ENCODE results near the gene ZC3H12D. TPM values are rescaled to one million over a fixed set of nuclear protein-coding genes. Genes with fewer than 3 reads are reported as not detected.
A peak's percentile ranks its signal among the peaks of the same experiment; 100 is the strongest.

ZC3H12D gene
- total and polyA plus RNA-seq, 4 experiments from 2014 or later: 3.1 to 106 (median 50.6) TPM

DNA sequence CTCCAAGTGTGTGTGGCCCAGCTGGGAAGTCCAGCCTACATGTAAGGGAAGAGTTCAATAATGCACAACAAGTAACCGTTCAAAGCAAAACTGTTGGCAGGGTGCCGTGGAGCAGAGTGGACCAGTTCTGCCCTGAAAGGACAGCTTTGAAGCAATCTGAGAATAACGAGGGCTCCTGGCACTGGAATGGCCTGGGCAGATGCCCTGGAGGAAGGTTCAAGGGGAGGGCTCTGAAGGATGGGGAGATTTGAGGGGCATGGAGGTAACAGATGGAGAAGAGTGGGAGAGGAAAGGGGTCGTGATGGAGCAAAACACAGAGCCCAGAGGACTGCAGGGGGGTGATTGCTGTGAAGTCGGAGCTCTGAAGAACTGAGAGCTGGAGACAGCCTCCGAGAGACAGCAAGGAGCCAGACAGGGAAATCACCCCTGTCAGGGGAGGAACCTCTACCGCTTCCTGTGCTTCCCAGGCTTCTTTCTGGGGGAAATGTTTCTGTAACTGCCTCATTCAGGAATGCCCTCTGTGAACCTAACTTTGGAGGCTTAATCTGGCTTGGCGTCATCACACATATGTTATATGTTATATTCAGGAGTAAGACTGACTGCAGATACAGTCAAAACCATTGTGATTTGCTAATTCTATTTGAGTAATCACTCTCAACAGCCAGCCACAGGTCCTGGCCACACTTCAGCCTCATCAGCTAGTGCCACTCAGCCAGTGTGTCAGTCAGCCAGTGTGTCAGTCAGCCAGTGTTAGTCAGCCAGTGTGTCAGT lies 41.2 kb downstream of the ZC3H12D start:
- peaks cover 3% of the 10 kb centered on the region for H3K36me3 ChIP-seq (ENCODE audit: insufficient read depth, low read length)
- H3K27ac Mint-ChIP-seq: peak overlapping the region in 1 of 7 donors; percentile 48
- no peaks in the 10 kb centered on the region for H3K27me3 ChIP-seq (ENCODE audit: insufficient read depth, low read length)
- H3K9me3 ChIP-seq (ENCODE audit: control insufficient read depth in 1 of 2, low read length in 2 of 2): no peaks in the 10 kb centered on the region
- H3K4me1 ChIP-seq (ENCODE audit: insufficient read depth, low read length): no peaks in the 10 kb centered on the region
- no peaks in the 10 kb centered on the region for H3K9me3 Mint-ChIP-seq
- no peak overlapping the region for H3K4me3 ChIP-seq (ENCODE audit: low read length in 2 of 2)
- no peak overlapping the region for H3K27ac ChIP-seq (ENCODE audit: low read depth, low read length)
- ChIA-PET POLR2A (ENCODE audit: partially characterized antibody) (no interaction called here), CTCF (ENCODE audit: partially characterized antibody) (interaction anchor here (3.6 kb wide), 1 partner anchor 12 kb away, joined by 18 read pairs; no protein-coding TSS in a partner anchor)
- peaks cover 0 to 13% (median 5%) of the 10 kb centered on the region in 4 donors for H3K4me1 Mint-ChIP-seq
- intact Hi-C loops (cut with micrococcal nuclease): no loop called here
- H3K4me3 Mint-ChIP-seq: no peak overlapping the region
- DNase-seq: no peak
- H3K27me3 Mint-ChIP-seq: no peaks in the 10 kb centered on the region
- H3K36me3 Mint-ChIP-seq: peaks cover 6 to 7% of the 10 kb centered on the region in 2 donors

DNA sequence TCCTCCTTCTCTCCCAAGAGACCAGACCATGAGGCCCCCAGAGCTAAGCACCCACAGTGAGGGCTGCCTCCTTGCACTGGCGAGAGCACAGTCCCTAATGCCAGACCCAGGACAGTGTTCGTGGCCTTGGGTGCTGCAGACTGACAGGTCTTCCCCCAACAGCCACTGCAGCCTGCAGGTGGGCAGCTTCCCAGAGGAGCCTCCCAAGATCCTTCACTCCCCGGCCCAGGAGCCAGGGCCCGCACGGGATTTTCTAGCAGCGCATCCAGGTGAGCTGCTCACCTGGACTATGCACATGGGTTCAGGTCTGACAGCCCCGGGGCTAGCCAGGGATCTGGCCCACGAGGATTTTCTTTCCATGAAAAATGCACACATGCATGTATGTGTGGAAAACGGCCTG lies 43.1 kb downstream of the ZC3H12D start:
- no peak overlapping the region for H3K4me3 ChIP-seq (ENCODE audit: low read length in 2 of 2)
- Mint-ChIP-seq H3K9me3 (no peaks in the 10 kb centered on the region), H3K27ac (no peak overlapping the region), H3K27me3 (no peaks in the 10 kb centered on the region), H3K4me3 (no peak overlapping the region), H3K36me3 (peaks cover 0 to 3% of the 10 kb centered on the region in 2 donors), H3K4me1 (peaks cover 8 to 25% (median 15%) of the 10 kb centered on the region in 4 donors)
- CTCF ChIA-PET (ENCODE audit: partially characterized antibody): interaction anchor here (0.6 to 3.6 kb wide), 5 partner anchors 10 to 1235 kb away, joined by 3 to 18 read pairs (median 3); no protein-coding TSS in a partner anchor
- no peaks in the 10 kb centered on the region for H3K4me1 ChIP-seq (ENCODE audit: insufficient read depth, low read length)
- POLR2A ChIA-PET (ENCODE audit: partially characterized antibody): no interaction called here
- no peaks in the 10 kb centered on the region for H3K9me3 ChIP-seq (ENCODE audit: control insufficient read depth in 1 of 2, low read length in 2 of 2)
- no peaks in the 10 kb centered on the region for H3K27me3 ChIP-seq (ENCODE audit: insufficient read depth, low read length)
- intact Hi-C loops (cut with micrococcal nuclease): no loop called here
- no peak for DNase-seq
- H3K27ac ChIP-seq (ENCODE audit: low read depth, low read length): no peak overlapping the region
- H3K36me3 ChIP-seq (ENCODE audit: insufficient read depth, low read length): no peaks in the 10 kb centered on the region

DNA sequence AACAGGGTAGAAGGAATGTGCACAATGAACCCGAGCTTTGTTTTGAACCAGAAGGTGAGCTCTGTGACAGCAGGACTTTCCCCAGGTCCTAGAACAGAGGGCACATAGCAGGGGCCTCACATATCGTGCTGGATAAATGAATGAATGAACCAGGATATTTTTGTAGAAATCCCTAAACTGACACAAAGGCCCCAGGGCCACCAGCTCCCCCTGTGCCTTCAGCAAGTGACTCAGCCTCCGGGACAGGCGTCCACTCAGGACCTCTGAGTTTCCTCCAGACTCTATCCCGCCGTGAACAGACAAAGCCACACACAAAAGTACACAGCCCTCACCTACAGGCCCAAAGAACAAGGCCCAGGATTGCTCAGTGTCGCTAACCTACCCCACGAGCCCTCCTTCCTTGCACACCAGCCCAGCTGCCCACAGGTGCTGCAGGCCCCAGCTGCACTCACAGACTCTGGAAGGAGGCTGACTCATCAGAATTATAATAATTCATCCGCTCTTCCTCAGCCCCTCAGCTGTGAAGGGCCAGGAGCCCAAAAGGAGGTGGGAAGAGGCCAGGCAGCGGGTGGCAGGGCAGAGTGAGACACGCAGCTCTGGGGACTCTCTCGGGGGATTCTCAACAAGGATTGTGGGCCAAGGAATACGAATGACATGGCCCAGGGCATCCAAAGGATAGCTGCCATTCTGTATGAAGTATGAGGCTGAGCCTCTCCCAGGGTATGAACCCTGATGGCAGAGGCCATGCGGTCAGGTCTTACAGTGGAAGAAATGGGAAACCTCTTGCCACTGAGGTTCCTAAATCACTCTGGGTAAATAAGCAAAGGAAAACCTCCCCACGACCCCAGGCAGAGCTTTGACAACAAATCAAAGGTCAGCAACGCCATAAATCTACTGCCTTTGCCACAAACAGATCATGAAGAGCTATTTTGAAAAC lies 43.8 kb downstream of the ZC3H12D start:
- Histone ChIP-seq H3K4me1 (ENCODE audit: insufficient read depth, low read length) (no peaks in the 10 kb centered on the region), H3K27me3 (ENCODE audit: insufficient read depth, low read length) (no peaks in the 10 kb centered on the region), H3K27ac (ENCODE audit: low read depth, low read length) (no peak overlapping the region), H3K4me3 (ENCODE audit: low read length in 2 of 2) (no peak overlapping the region), H3K9me3 (ENCODE audit: control insufficient read depth in 1 of 2, low read length in 2 of 2) (no peaks in the 10 kb centered on the region), H3K36me3 (ENCODE audit: insufficient read depth, low read length) (no peaks in the 10 kb centered on the region)
- intact Hi-C loops (cut with micrococcal nuclease): no loop called here
- DNase-seq: no peak
- POLR2A ChIA-PET (ENCODE audit: partially characterized antibody): interaction anchor here (1.1 kb wide), 1 partner anchor 9 kb away, joined by 3 read pairs; no protein-coding TSS in a partner anchor
- CTCF ChIA-PET (ENCODE audit: partially characterized antibody): interaction anchor here (0.6 to 3.6 kb wide), 5 partner anchors 9 to 1234 kb away, joined by 3 to 18 read pairs (median 3); no protein-coding TSS in a partner anchor
- Mint-ChIP-seq H3K27ac (peak overlapping the region in 3 of 7 donors; percentile 4 to 64 (median 27)), H3K27me3 (no peaks in the 10 kb centered on the region), H3K36me3 (no peaks in the 10 kb centered on the region), H3K9me3 (no peaks in the 10 kb centered on the region), H3K4me3 (no peak overlapping the region), H3K4me1 (peaks cover 8 to 25% (median 15%) of the 10 kb centered on the region in 4 donors)

DNA sequence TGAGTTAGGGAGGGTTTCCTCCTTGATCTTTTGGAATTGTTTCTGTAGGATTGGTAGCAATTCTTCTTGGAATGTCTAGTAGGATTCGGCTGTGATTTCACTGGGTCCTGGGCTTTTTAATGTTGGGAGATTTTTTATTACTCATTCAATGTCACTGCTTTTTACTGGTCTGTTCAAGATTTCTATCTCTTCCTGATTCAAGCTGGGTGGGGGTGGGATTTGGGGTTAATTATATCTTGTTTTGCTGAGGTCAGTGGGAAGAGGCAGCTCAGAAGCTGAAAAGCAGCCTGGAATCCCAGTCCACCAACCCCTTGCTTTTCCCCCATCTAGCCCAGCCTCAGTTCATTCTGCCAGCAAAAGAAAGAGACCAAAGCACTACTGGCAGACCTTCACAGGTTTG lies 45.2 kb downstream of the ZC3H12D start:
- POLR2A ChIA-PET (ENCODE audit: partially characterized antibody): no interaction called here
- Mint-ChIP-seq H3K27me3 (no peaks in the 10 kb centered on the region), H3K9me3 (no peaks in the 10 kb centered on the region), H3K27ac (peak overlapping the region in 1 of 7 donors; percentile 58), H3K36me3 (no peaks in the 10 kb centered on the region), H3K4me3 (no peak overlapping the region), H3K4me1 (peaks cover 8 to 23% (median 15%) of the 10 kb centered on the region in 4 donors)
- Histone ChIP-seq H3K36me3 (ENCODE audit: insufficient read depth, low read length) (no peaks in the 10 kb centered on the region), H3K27me3 (ENCODE audit: insufficient read depth, low read length) (no peaks in the 10 kb centered on the region), H3K4me1 (ENCODE audit: insufficient read depth, low read length) (no peaks in the 10 kb centered on the region), H3K27ac (ENCODE audit: low read depth, low read length) (no peak overlapping the region), H3K9me3 (ENCODE audit: control insufficient read depth in 1 of 2, low read length in 2 of 2) (no peaks in the 10 kb centered on the region), H3K4me3 (ENCODE audit: low read length in 2 of 2) (no peak overlapping the region)
- CTCF ChIA-PET (ENCODE audit: partially characterized antibody): interaction anchor here (0.7 to 1.5 kb wide), 3 partner anchors 178 to 411 kb away, joined by 3 to 4 read pairs (median 3); no protein-coding TSS in a partner anchor
- intact Hi-C loops (cut with micrococcal nuclease): no loop called here
- DNase-seq: no peak

DNA sequence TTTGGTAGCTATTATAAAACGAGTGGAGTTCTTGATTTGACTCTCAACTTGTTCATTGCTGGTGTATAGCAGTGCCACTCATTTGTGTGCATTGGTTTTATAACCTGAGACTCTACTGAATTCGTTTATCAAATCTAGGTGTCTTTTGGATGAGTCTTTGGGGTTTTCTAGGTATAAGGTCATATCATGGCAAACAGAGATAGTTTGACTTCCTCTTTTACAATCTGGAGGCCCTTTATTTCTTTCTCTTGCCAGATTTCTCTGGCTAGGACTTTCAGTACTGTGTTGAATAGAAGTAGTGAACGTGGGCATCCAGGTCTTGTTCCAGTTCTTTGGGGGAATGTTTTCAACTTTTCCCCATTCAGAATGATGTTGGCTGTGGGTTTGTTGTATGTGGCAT lies 46.0 kb downstream of the ZC3H12D start:
- no peaks in the 10 kb centered on the region for H3K27me3 ChIP-seq (ENCODE audit: insufficient read depth, low read length)
- no peaks in the 10 kb centered on the region for H3K9me3 ChIP-seq (ENCODE audit: control insufficient read depth in 1 of 2, low read length in 2 of 2)
- H3K4me1 ChIP-seq (ENCODE audit: insufficient read depth, low read length): no peaks in the 10 kb centered on the region
- Mint-ChIP-seq H3K4me3 (no peak overlapping the region), H3K27ac (peak overlapping the region in 2 of 7 donors; percentile 13 to 31), H3K4me1 (peaks cover 8 to 21% (median 15%) of the 10 kb centered on the region in 4 donors), H3K9me3 (no peaks in the 10 kb centered on the region), H3K27me3 (no peaks in the 10 kb centered on the region), H3K36me3 (no peaks in the 10 kb centered on the region)
- ChIA-PET CTCF (ENCODE audit: partially characterized antibody) (interaction anchor here (0.8 to 1.5 kb wide), 3 partner anchors 73 to 411 kb away, joined by 3 to 4 read pairs (median 3); no protein-coding TSS in a partner anchor), POLR2A (ENCODE audit: partially characterized antibody) (no interaction called here)
- no peaks in the 10 kb centered on the region for H3K36me3 ChIP-seq (ENCODE audit: insufficient read depth, low read length)
- intact Hi-C loops (cut with micrococcal nuclease): no loop called here
- no peak overlapping the region for H3K27ac ChIP-seq (ENCODE audit: low read depth, low read length)
- no peak for DNase-seq
- no peak overlapping the region for H3K4me3 ChIP-seq (ENCODE audit: low read length in 2 of 2)

DNA sequence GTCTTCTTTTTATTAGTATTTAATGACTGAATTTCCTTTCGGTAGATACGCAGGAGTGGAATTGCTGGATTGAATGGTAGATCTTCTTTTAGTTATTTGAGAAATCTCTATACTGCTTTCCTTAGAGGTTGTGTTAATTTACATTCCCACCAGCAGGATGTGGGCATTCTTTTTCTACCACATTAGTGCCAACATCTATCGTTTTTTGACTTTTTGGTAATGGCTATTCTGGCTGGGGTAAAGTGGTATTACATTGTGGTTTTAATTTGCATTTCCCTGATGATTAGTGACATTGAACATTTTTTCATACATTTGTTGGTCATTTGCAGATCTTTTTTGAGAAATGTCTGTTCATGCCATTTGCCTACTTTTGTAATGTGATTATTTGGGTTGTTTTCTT lies 47.6 kb downstream of the ZC3H12D start:
- intact Hi-C loops (cut with micrococcal nuclease): no loop called here
- POLR2A ChIA-PET (ENCODE audit: partially characterized antibody): no interaction called here

More for the DNA sequence above, 47.6 kb downstream of the ZC3H12D start:
- peaks cover 8 to 21% (median 15%) of the 10 kb centered on the region in 4 donors for H3K4me1 Mint-ChIP-seq
- no peaks in the 10 kb centered on the region for H3K27me3 Mint-ChIP-seq
- no peak overlapping the region for H3K27ac ChIP-seq (ENCODE audit: low read depth, low read length)
- H3K36me3 Mint-ChIP-seq: no peaks in the 10 kb centered on the region
- H3K36me3 ChIP-seq (ENCODE audit: insufficient read depth, low read length): no peaks in the 10 kb centered on the region
- H3K4me3 Mint-ChIP-seq: no peak overlapping the region
- no peak overlapping the region for H3K4me3 ChIP-seq (ENCODE audit: low read length in 2 of 2)
- H3K9me3 Mint-ChIP-seq: no peaks in the 10 kb centered on the region
- no peaks in the 10 kb centered on the region for H3K9me3 ChIP-seq (ENCODE audit: control insufficient read depth in 1 of 2, low read length in 2 of 2)
- CTCF ChIA-PET (ENCODE audit: partially characterized antibody): interaction anchor here (6.3 kb wide), 1 partner anchor 408 kb away, joined by 239 read pairs; no protein-coding TSS in a partner anchor
- no peaks in the 10 kb centered on the region for H3K27me3 ChIP-seq (ENCODE audit: insufficient read depth, low read length)
- peak in 1 of 5 donors; percentile 18 for DNase-seq
- H3K27ac Mint-ChIP-seq: no peak overlapping the region
- H3K4me1 ChIP-seq (ENCODE audit: insufficient read depth, low read length): peaks cover under 1% of the 10 kb centered on the region

All from CD4-positive, alpha-beta memory T cell (primary cell).